ENCODE measurements around the gene GRK1. TPM values are rescaled to one million over a fixed set of nuclear protein-coding genes. Genes with fewer than 3 reads are reported as not detected.
A peak's percentile ranks its signal among the peaks of the same experiment; 100 is the strongest.

The GRK1 gene
- total RNA-seq, 1 donor from 2014 or later: not detected

DNA sequence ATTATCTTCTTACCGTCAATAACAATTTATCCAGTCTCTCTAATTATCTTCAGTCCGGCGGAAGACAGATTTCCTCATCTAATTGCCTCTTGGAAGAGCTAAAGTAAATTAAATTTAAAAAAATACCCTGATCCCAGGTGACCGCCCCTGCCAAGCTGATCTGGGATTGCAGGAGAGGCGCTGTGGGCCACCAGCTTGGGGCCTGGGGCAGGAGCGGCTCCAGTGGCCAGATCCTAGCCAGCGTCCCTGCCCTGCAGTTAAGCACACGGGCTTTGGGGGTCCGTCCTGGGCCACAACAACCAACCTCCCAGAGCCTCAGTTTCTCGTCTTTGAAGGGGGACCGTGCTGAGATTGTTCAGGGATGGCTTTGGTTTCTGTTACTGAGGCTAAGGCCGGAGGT is 79.7 kb downstream of the GRK1 start:
- no peak for FAIRE-seq
- Mint-ChIP-seq H3K36me3 (ENCODE audit: low read depth, unreplicated experiment) (peaks cover 4% of the 10 kb centered on the region), H3K4me1 (ENCODE audit: low read depth, unreplicated experiment) (peaks cover 4% of the 10 kb centered on the region), H3K9me3 (ENCODE audit: unreplicated experiment) (no peaks in the 10 kb centered on the region), H3K27ac (ENCODE audit: unreplicated experiment) (no peak overlapping the region), H3K4me3 (ENCODE audit: unreplicated experiment) (peak overlapping the region; percentile 4), H3K27me3 (ENCODE audit: low read depth, unreplicated experiment) (peaks cover 33% of the 10 kb centered on the region)
- DNase-seq (ENCODE audit: low read depth): no peak
- Histone ChIP-seq H3K79me2 (ENCODE audit: insufficient read depth, low read length) (no peaks in the 10 kb centered on the region), H3K4me3 (ENCODE audit: insufficient read depth, low read depth, low read length) (no peak overlapping the region), H3K4me1 (ENCODE audit: insufficient read depth, low read length) (peaks cover 4% of the 10 kb centered on the region), H2AFZ (ENCODE audit: low read depth, low read length) (no peak overlapping the region), H3K27me3 (ENCODE audit: insufficient read depth, low read length) (peaks cover 6% of the 10 kb centered on the region), H3K4me2 (ENCODE audit: low read length) (no peak overlapping the region), H3K27ac (ENCODE audit: low read depth, low read length) (no peak overlapping the region), H3K9ac (ENCODE audit: low read length) (no peak overlapping the region), H3K9me3 (ENCODE audit: insufficient read depth, low read depth, low read length) (peaks cover 9% of the 10 kb centered on the region), H4K20me1 (ENCODE audit: insufficient read depth, low read length) (no peaks in the 10 kb centered on the region), H3K36me3 (ENCODE audit: insufficient read depth, low read length) (no peaks in the 10 kb centered on the region)
- TF ChIP-seq, protein P1, sequence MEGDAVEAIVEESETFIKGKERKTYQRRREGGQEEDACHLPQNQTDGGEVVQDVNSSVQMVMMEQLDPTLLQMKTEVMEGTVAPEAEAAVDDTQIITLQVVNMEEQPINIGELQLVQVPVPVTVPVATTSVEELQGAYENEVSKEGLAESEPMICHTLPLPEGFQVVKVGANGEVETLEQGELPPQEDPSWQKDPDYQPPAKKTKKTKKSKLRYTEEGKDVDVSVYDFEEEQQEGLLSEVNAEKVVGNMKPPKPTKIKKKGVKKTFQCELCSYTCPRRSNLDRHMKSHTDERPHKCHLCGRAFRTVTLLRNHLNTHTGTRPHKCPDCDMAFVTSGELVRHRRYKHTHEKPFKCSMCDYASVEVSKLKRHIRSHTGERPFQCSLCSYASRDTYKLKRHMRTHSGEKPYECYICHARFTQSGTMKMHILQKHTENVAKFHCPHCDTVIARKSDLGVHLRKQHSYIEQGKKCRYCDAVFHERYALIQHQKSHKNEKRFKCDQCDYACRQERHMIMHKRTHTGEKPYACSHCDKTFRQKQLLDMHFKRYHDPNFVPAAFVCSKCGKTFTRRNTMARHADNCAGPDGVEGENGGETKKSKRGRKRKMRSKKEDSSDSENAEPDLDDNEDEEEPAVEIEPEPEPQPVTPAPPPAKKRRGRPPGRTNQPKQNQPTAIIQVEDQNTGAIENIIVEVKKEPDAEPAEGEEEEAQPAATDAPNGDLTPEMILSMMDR (IDR thresholded peaks at IDR 0.05; ENCODE audit: insufficient read depth, low read depth, low read length): no peak
- no peak for TF ChIP-seq EZH2 (IDR thresholded peaks at IDR 0.05; ENCODE audit: insufficient read depth, low read length)

DNA sequence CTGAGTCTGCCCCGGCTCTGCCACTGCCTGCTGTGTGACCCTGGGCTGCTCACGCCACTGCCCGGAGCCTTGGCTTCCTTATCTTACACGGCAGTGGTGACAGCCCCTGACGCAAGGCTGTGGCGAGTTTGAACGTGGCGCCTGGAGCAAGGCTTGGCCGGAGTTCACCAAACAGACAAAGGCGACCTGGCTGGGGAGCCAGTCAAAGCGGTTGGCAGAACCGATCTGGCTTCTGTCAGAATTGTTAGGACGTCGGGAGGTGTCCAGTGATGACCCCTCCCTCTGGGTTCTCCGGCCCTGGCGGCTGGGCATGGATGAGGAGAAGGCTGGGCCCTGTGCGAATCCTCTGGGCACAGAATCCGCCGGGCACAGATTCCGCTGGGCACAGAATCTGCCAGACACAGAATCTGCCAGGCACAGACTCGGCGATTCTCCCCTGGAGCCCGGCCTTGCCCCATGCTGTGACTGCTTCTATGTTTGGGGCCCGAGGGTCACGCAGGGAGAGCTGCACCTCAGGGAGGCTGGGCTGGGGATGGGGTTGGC is 80.3 kb downstream of the GRK1 start:
- H3K27me3 Mint-ChIP-seq (ENCODE audit: low read depth, unreplicated experiment): peaks cover 29% of the 10 kb centered on the region
- Histone ChIP-seq H4K20me1 (ENCODE audit: insufficient read depth, low read length) (no peaks in the 10 kb centered on the region), H3K27me3 (ENCODE audit: insufficient read depth, low read length) (peaks cover 6% of the 10 kb centered on the region), H3K9ac (ENCODE audit: low read length) (no peak overlapping the region), H3K4me3 (ENCODE audit: insufficient read depth, low read depth, low read length) (no peak overlapping the region), H3K36me3 (ENCODE audit: insufficient read depth, low read length) (no peaks in the 10 kb centered on the region), H3K4me2 (ENCODE audit: low read length) (no peak overlapping the region), H2AFZ (ENCODE audit: low read depth, low read length) (no peak overlapping the region), H3K9me3 (ENCODE audit: insufficient read depth, low read depth, low read length) (peaks cover 9% of the 10 kb centered on the region), H3K4me1 (ENCODE audit: insufficient read depth, low read length) (no peaks in the 10 kb centered on the region), H3K79me2 (ENCODE audit: insufficient read depth, low read length) (no peaks in the 10 kb centered on the region), H3K27ac (ENCODE audit: low read depth, low read length) (no peak overlapping the region)
- H3K36me3 Mint-ChIP-seq (ENCODE audit: low read depth, unreplicated experiment): peaks cover 4% of the 10 kb centered on the region
- TF ChIP-seq, protein P1 (IDR thresholded peaks at IDR 0.05; ENCODE audit: insufficient read depth, low read depth, low read length): no peak
- TF ChIP-seq EZH2 (IDR thresholded peaks at IDR 0.05; ENCODE audit: insufficient read depth, low read length): no peak
- no peak overlapping the region for H3K27ac Mint-ChIP-seq (ENCODE audit: unreplicated experiment)
- no peaks in the 10 kb centered on the region for H3K9me3 Mint-ChIP-seq (ENCODE audit: unreplicated experiment)
- H3K4me1 Mint-ChIP-seq (ENCODE audit: low read depth, unreplicated experiment): peaks cover 4% of the 10 kb centered on the region
- DNase-seq (ENCODE audit: low read depth) (no peak), FAIRE-seq (no peak)
- no peak overlapping the region for H3K4me3 Mint-ChIP-seq (ENCODE audit: unreplicated experiment)

DNA sequence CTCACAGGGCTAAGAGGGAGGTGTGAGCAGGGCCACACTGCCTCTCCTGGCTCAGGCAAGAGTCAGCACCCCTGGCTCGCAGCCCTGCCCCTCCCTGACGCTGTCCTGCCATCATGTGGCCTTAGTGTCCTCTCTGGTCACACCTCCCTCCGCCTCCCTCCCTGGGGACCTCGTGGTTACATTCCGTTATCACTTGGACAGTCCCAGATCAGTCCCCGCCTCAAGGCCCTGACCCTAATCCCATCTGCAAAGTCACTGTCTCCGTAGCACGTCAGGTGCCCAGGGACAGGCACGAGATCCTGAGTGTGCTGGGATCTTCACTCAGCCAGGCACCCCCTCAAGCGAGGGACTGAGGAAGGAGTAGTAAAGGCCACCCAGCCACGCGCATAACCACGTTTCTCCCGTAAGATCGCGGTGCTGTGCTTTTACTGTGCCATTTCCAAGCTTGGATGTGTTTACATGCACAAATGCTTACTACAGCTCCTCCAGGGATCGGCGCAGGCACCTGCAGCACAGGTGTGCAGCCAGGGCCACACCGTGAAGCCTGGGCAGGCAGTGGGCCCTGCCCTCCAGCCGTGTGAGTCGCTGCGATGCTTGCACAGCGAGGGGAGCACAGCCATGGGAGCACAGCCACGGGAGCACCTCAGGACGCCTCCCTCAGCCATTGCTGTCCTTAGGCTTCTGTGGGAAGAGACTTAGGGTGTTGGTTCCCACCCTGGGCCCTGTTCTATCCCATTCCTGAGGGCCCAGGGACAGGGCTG is 81.3 kb downstream of the GRK1 start:
- H3K27ac ChIP-seq (ENCODE audit: low read depth, low read length): no peak overlapping the region
- DNase-seq (ENCODE audit: low read depth): no peak
- no peaks in the 10 kb centered on the region for H4K20me1 ChIP-seq (ENCODE audit: insufficient read depth, low read length)
- TF ChIP-seq EZH2 (IDR thresholded peaks at IDR 0.05; ENCODE audit: insufficient read depth, low read length): no peak
- TF ChIP-seq, protein P1 (IDR thresholded peaks at IDR 0.05; ENCODE audit: insufficient read depth, low read depth, low read length): no peak
- no peaks in the 10 kb centered on the region for H3K36me3 ChIP-seq (ENCODE audit: insufficient read depth, low read length)
- no peaks in the 10 kb centered on the region for H3K9me3 Mint-ChIP-seq (ENCODE audit: unreplicated experiment)
- H2AFZ ChIP-seq (ENCODE audit: low read depth, low read length): no peak overlapping the region
- H3K9me3 ChIP-seq (ENCODE audit: insufficient read depth, low read depth, low read length): peaks cover 9% of the 10 kb centered on the region
- H3K4me2 ChIP-seq (ENCODE audit: low read length): no peak overlapping the region
- peaks cover 6% of the 10 kb centered on the region for H3K27me3 ChIP-seq (ENCODE audit: insufficient read depth, low read length)
- no peak overlapping the region for H3K9ac ChIP-seq (ENCODE audit: low read length)
- H3K36me3 Mint-ChIP-seq (ENCODE audit: low read depth, unreplicated experiment): peaks cover 4% of the 10 kb centered on the region
- peaks cover 31% of the 10 kb centered on the region for H3K27me3 Mint-ChIP-seq (ENCODE audit: low read depth, unreplicated experiment)
- H3K4me3 ChIP-seq (ENCODE audit: insufficient read depth, low read depth, low read length): no peak overlapping the region
- no peaks in the 10 kb centered on the region for H3K4me1 ChIP-seq (ENCODE audit: insufficient read depth, low read length)
- no peak overlapping the region for H3K27ac Mint-ChIP-seq (ENCODE audit: unreplicated experiment)
- FAIRE-seq: no peak
- no peaks in the 10 kb centered on the region for H3K79me2 ChIP-seq (ENCODE audit: insufficient read depth, low read length)
- peaks cover 4% of the 10 kb centered on the region for H3K4me1 Mint-ChIP-seq (ENCODE audit: low read depth, unreplicated experiment)
- no peak overlapping the region for H3K4me3 Mint-ChIP-seq (ENCODE audit: unreplicated experiment)
